WTC11 (cell line): ENCODE results near the gene NFIL3. TPM values are rescaled to one million over a fixed set of nuclear protein-coding genes. Genes with fewer than 3 reads are reported as not detected.

Experiments
- ATAC-seq: fragments of 200-7000 bp; cut with Tn5 transposase; 2 replicates; pipeline ENCODE4 v1.10.0; 2021; ENCODE audit warnings: mild to moderate bottlenecking, moderate library complexity
- CTCF ChIA-PET: fragments of 300-600 bp; sonication (Branson Sonifier 250); formaldehyde crosslinking; loops from one replicate; lab custom pipeline; 2021; ENCODE audit warnings: antibody characterized with exemption; lab: Charles Lee
- POLR2A ChIA-PET: fragments of 350-600 bp; sonication (Branson Sonifier 250); formaldehyde crosslinking; loops from one replicate; lab custom pipeline; 2021; ENCODE audit warnings: antibody characterized with exemption; lab: Charles Lee
- DNase-seq: peaks from one replicate; pipeline ENCODE4 v3.0.0; 2021; ENCODE audit warnings: low spot score
- H3K27ac Mint-ChIP-seq: 2 replicates; pipeline ENCODE4 v1.8.0; 2021; ENCODE audit warnings: mixed read lengths
- H3K27me3 Mint-ChIP-seq: 2 replicates; pipeline ENCODE4 v1.8.0; 2021; ENCODE audit warnings: low read depth, mild to moderate bottlenecking, moderate library complexity, mixed read lengths
- H3K36me3 Mint-ChIP-seq: 2 replicates; pipeline ENCODE4 v1.8.0; 2021; ENCODE audit warnings: mixed read lengths
- H3K4me1 Mint-ChIP-seq: 2 replicates; pipeline ENCODE4 v1.8.0; 2022; ENCODE audit warnings: mixed read lengths
- H3K4me3 Mint-ChIP-seq: 2 replicates; pipeline ENCODE4 v1.8.0; 2021; ENCODE audit warnings: mild to moderate bottlenecking, moderate library complexity, mixed read lengths
- H3K9me3 Mint-ChIP-seq: 2 replicates; pipeline ENCODE4 v1.8.0; 2021; ENCODE audit warnings: mixed read lengths
- ATF1 ChIP-seq: sonication (generic); formaldehyde crosslinking; IDR thresholded peaks from 2 replicates; pipeline ENCODE4 v1.8.1; 2023; ENCODE audit warnings: mild to moderate bottlenecking, moderate library complexity, missing genetic modification reagents
- ATF2 ChIP-seq: sonication (generic); formaldehyde crosslinking; IDR thresholded peaks from 2 replicates; pipeline ENCODE4 v1.8.1; 2022; ENCODE audit warnings: low read depth, missing genetic modification reagents, borderline replicate concordance
- ATF3 ChIP-seq: sonication (generic); formaldehyde crosslinking; conservative IDR thresholded peaks from 2 replicates; pipeline ENCODE4 v1.8.1; 2022; ENCODE audit warnings: mild to moderate bottlenecking, missing genetic modification reagents
- ESRRA ChIP-seq: sonication (generic); formaldehyde crosslinking; IDR thresholded peaks from 2 replicates; pipeline ENCODE4 v1.8.1; 2022; ENCODE audit warnings: mild to moderate bottlenecking, missing genetic modification reagents, borderline replicate concordance
- JUN ChIP-seq: sonication (generic); formaldehyde crosslinking; IDR thresholded peaks from 2 replicates; pipeline ENCODE4 v1.8.0; 2023; ENCODE audit warnings: mild to moderate bottlenecking, missing genetic modification reagents
- NFE2L1 ChIP-seq: sonication (generic); formaldehyde crosslinking; IDR thresholded peaks from 2 replicates; pipeline ENCODE4 v1.8.1; 2023; ENCODE audit warnings: missing genetic modification reagents
- RORB ChIP-seq: fragments of 250-450 bp; sonication (Bioruptor Pico); IDR thresholded peaks from 2 replicates; pipeline ENCODE4 v1.9.0; 2021; ENCODE audit warnings: mild to moderate bottlenecking
- SMAD4 ChIP-seq: sonication (generic); formaldehyde crosslinking; IDR thresholded peaks from 2 replicates; pipeline ENCODE4 v1.8.0; 2022; ENCODE audit warnings: mild to moderate bottlenecking, missing genetic modification reagents
- ZBTB43 ChIP-seq: sonication (generic); formaldehyde crosslinking; IDR thresholded peaks from 2 replicates; pipeline ENCODE4 v1.8.1; 2023; ENCODE audit warnings: mild to moderate bottlenecking, missing genetic modification reagents
- ZNF317 ChIP-seq: sonication (generic); formaldehyde crosslinking; IDR thresholded peaks from 2 replicates; pipeline ENCODE4 v1.8.1; 2023; ENCODE audit warnings: low read depth, mild to moderate bottlenecking, moderate library complexity, missing genetic modification reagents, borderline replicate concordance
- ZNF425 ChIP-seq: fragments of 250-450 bp; sonication (Bioruptor Pico); conservative IDR thresholded peaks from 2 replicates; pipeline ENCODE4 v1.9.0; 2021; ENCODE audit warnings: mild to moderate bottlenecking
- ZSCAN18 ChIP-seq: fragments of 250-450 bp; sonication (Bioruptor Pico); IDR thresholded peaks from 2 replicates; pipeline ENCODE4 v2.1.2; 2022; ENCODE audit warnings: mild to moderate bottlenecking, moderate library complexity
- total RNA-seq: library from RNA; stranded (reverse); gene quantifications from 3 replicates; pipeline ENCODE4 v1.2.3, GENCODE V29; 2021

Gene NFIL3
- total RNA-seq, 1 experiment from 2014 or later = 11.8 TPM

- no peak for TF ChIP-seq ZNF425 (CRISPR knock-in tag)
- TF ChIP-seq ZNF317 (CRISPR knock-in tag) = no peak
- no peak for TF ChIP-seq ATF2 (CRISPR knock-in tag)
- no peak for TF ChIP-seq ATF3 (CRISPR knock-in tag)
- TF ChIP-seq NFE2L1 (CRISPR knock-in tag) = no peak; the same call in 1 of the 2 replicates
- no peak for TF ChIP-seq JUN (CRISPR knock-in tag)
Measured at GRCh38 chr9:91361291-91362050, 62.2 kb downstream of the NFIL3 start, which contains the start of gene AUH (continued).

- CTCF ChIA-PET = interaction anchor here (1.0 to 1.3 kb wide), 5 partner anchors 14 to 445 kb away, joined by 3 to 8 read pairs (median 6); no protein-coding TSS in a partner anchor
- DNase-seq (no peak), ATAC-seq (peak; percentile 83)
Measured at GRCh38 chr9:91360551-91361290, 62.9 kb downstream of the NFIL3 start.

More at GRCh38 chr9:91360551-91361290, 62.9 kb downstream of the NFIL3 start:
- Mint-ChIP-seq H3K36me3 (peaks cover 15% of the 10 kb centered on the region), H3K4me3 (peak overlapping the region; percentile 96), H3K27ac (peak overlapping the region; percentile 98), H3K4me1 (peaks cover 35% of the 10 kb centered on the region), H3K9me3 (peaks cover 6% of the 10 kb centered on the region; the same call in 1 of the 2 replicates), H3K27me3 (no peaks in the 10 kb centered on the region)
- TF ChIP-seq SMAD4 (CRISPR knock-in tag) (no peak), RORB (CRISPR knock-in tag) (no peak), ATF1 (no peak), ZBTB43 (CRISPR knock-in tag) (no peak), ESRRA (no peak), ZSCAN18 (CRISPR knock-in tag) (no peak)
- POLR2A ChIA-PET = interaction anchor here (1.3 kb wide), 2 partner anchors 14 to 64 kb away, joined by 4 to 9 read pairs; partner anchors contain the start of gene NFIL3
